GM23248 (cell line): Measurements from ENCODE around the gene MRPS34.

Experiments
- EZH2 ChIP-seq: fragments of 200-600 bp; sonication (generic); IDR thresholded peaks from 2 replicates; pipeline ENCODE4 v1.6.1; 2018; ENCODE audit warnings: antibody characterized with exemption, mild to moderate bottlenecking; ENCODE audit not compliant: insufficient read depth, poor library complexity, severe bottlenecking
- EZH2phosphoT487 ChIP-seq: fragments of 200-600 bp; sonication (generic); IDR thresholded peaks from 2 replicates; pipeline ENCODE4 v1.6.1; 2018; ENCODE audit warnings: antibody characterized with exemption, moderate library complexity, mild to moderate bottlenecking, low read depth; ENCODE audit not compliant: insufficient read depth

DNA sequence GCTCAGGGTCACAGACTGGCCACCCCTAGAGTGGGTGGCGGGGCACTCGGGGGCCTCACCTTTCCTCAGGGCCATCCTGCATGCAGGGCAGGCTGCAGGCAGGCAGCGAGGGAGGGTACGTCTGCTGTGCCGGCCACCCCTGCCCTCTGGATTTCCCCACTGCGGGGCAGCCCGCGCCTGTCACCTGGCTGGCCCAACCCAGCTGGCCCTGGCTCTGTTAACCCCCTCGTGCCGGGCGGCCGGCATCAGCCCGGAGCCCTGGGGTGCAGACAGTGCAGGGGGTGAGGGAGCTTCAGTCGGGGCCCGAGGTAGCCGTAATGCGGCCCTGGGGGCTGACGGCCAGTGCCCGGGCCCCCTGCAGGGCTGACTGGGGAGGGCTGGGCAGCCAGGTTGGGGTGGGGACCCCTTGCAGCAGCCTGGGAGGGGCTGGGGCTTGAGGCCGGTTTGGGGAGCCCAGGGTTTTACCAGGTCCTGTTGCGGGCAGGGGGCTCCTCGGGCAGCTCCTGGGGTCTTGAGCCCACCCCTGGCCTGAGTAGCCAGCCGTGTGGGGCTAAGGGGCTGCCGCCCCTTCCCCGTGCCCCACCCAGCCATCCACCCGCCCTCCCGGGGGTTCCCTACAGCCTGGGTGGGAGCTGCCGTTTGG is 20.8 kb upstream of the MRPS34 start, which contains the start of gene IGFALS:
- TF ChIP-seq EZH2 (no peak), EZH2phosphoT487 (no peak)
